Mesenchymal stem cell (in vitro differentiated cells and primary cell): ENCODE measurements around the gene HOXA5.

ENCODE experiments used
- DNase-seq: peaks from one replicate; pipeline ENCODE4 v3.0.0-alpha.2; 2013
- H2AFZ ChIP-seq: one replicate; pipeline ENCODE4 v1.6.1; 2013; ENCODE audit warnings: low read depth, mild to moderate bottlenecking, control low read depth, inconsistent platforms, low read length, moderate library complexity
- H2AK5ac ChIP-seq: 2 replicates; pipeline ENCODE4 v1.6.1; 2013; ENCODE audit warnings: low read length, moderate library complexity, mild to moderate bottlenecking, inconsistent platforms; ENCODE audit not compliant: severe bottlenecking
- H2BK120ac ChIP-seq: one replicate; pipeline ENCODE4 v1.6.1; 2013; ENCODE audit warnings: low read depth, mild to moderate bottlenecking, inconsistent platforms, low read length, moderate library complexity
- H2BK12ac ChIP-seq, 2 experiments: one replicate each; pipeline ENCODE4 v1.6.1; 2013; ENCODE audit warnings: inconsistent platforms in 2 of 2, low read length in 2 of 2, mild to moderate bottlenecking in 2 of 2, moderate library complexity in 2 of 2, control low read depth in 1 of 2
- H2BK15ac ChIP-seq: one replicate; pipeline ENCODE4 v1.6.1; 2013; ENCODE audit warnings: mild to moderate bottlenecking, low read depth, inconsistent platforms; ENCODE audit not compliant: poor library complexity, severe bottlenecking
- H2BK5ac ChIP-seq: 2 replicates; pipeline ENCODE4 v1.6.1; 2013; ENCODE audit warnings: low read depth, mild to moderate bottlenecking, low read length, control low read depth, inconsistent platforms; ENCODE audit not compliant: poor library complexity, severe bottlenecking
- H3K14ac ChIP-seq, 2 experiments: one replicate each; pipeline ENCODE4 v1.6.1; 2013; ENCODE audit warnings: inconsistent platforms in 2 of 2, low read length in 2 of 2, control low read depth in 1 of 2, mild to moderate bottlenecking in 1 of 2, moderate library complexity in 1 of 2
- H3K18ac ChIP-seq, 2 experiments: one replicate each; pipeline ENCODE4 v1.6.1; 2013; ENCODE audit warnings: inconsistent platforms in 2 of 2, low read length in 2 of 2, control low read depth in 1 of 2, low read depth in 1 of 2, mild to moderate bottlenecking in 1 of 2
- H3K23ac ChIP-seq, 2 experiments: one replicate each; pipeline ENCODE4 v1.6.1; 2013; ENCODE audit warnings: inconsistent platforms in 2 of 2, low read length in 2 of 2, mild to moderate bottlenecking in 2 of 2, moderate library complexity in 2 of 2, control low read depth in 1 of 2
- H3K27ac ChIP-seq: 2 replicates; pipeline ENCODE4 v1.5.1; 2013; ENCODE audit warnings: mild to moderate bottlenecking, moderate library complexity, low read length, control low read depth, inconsistent platforms; ENCODE audit not compliant: poor library complexity, severe bottlenecking
- H3K27me3 ChIP-seq, 2 experiments: 2 replicates each; pipeline versions ENCODE4 v1.6.1 to v1.7.0; 2013; ENCODE audit warnings: low read length in 2 of 2, mild to moderate bottlenecking in 2 of 2, moderate library complexity in 2 of 2, control low read depth in 1 of 2, inconsistent platforms in 1 of 2; ENCODE audit not compliant: control insufficient read depth in 1 of 2, insufficient read depth in 1 of 2
- H3K36me3 ChIP-seq, 2 experiments: 2 replicates each; pipeline versions ENCODE4 v1.6.1 to v1.7.0; 2013; ENCODE audit warnings: low read length in 2 of 2, control low read depth in 1 of 2, inconsistent platforms in 1 of 2, low read depth in 1 of 2, mild to moderate bottlenecking in 1 of 2; ENCODE audit not compliant: insufficient read depth in 2 of 2, control insufficient read depth in 1 of 2
- H3K4ac ChIP-seq, 2 experiments: one replicate each; pipeline ENCODE4 v1.6.1; 2013; ENCODE audit warnings: inconsistent platforms in 2 of 2, low read length in 2 of 2, mild to moderate bottlenecking in 2 of 2, moderate library complexity in 2 of 2, control low read depth in 1 of 2, low read depth in 1 of 2
- H3K4me1 ChIP-seq: 2 replicates; pipeline ENCODE4 v1.6.1; 2013; ENCODE audit warnings: low read depth, low read length, control low read depth; ENCODE audit not compliant: control insufficient read depth, insufficient read depth
- H3K4me2 ChIP-seq: 2 replicates; pipeline ENCODE4 v1.6.1; 2013; ENCODE audit warnings: low read length, mild to moderate bottlenecking, inconsistent platforms; ENCODE audit not compliant: poor library complexity, severe bottlenecking
- H3K4me3 ChIP-seq, 2 experiments: 2 replicates each; pipeline versions ENCODE4 v1.5.1 to v1.7.0; 2013; ENCODE audit warnings: low read length in 2 of 2, mild to moderate bottlenecking in 2 of 2, control low read depth in 1 of 2, low read depth in 1 of 2; ENCODE audit not compliant: insufficient read depth in 1 of 2
- H3K79me1 ChIP-seq: replicated peaks from 2 replicates; pipeline ENCODE4 v1.6.1; 2013; ENCODE audit warnings: mild to moderate bottlenecking, control low read depth, low read length, inconsistent platforms; ENCODE audit not compliant: poor library complexity, severe bottlenecking
- H3K9ac ChIP-seq: 2 replicates; pipeline ENCODE4 v1.7.0; 2013; ENCODE audit warnings: mild to moderate bottlenecking, low read length, moderate library complexity
- H3K9me3 ChIP-seq: 2 replicates; pipeline ENCODE4 v1.7.0; 2013; ENCODE audit warnings: mild to moderate bottlenecking, low read length; ENCODE audit not compliant: control insufficient read depth
- H4K8ac ChIP-seq: one replicate; pipeline ENCODE4 v1.6.1; 2013; ENCODE audit warnings: inconsistent platforms, mild to moderate bottlenecking, low read length, moderate library complexity
- H4K91ac ChIP-seq: one replicate; pipeline ENCODE4 v1.6.1; 2013; ENCODE audit warnings: mild to moderate bottlenecking, low read length, inconsistent platforms
- WGBS: methylation state at CpG from one replicate; pipeline ENCODE4 v1.1.7; 2013; ENCODE audit warnings: mixed read lengths; 5-methylcytosine and 5-hydroxymethylcytosine counted together

The HOXA5 gene

GRCh38 chr7:27180431-27181420 is 37.2 kb upstream of the HOXA5 start:
- Histone ChIP-seq H3K4me2 (peak overlapping the region; percentile 24), H2BK5ac (peak overlapping the region; percentile 6), H2BK15ac (no peak overlapping the region), H3K14ac (no peak overlapping the region), H3K79me1 (no peaks in the 10 kb centered on the region), H3K4me1 (peaks cover 18% of the 10 kb centered on the region), H2AK5ac (peak overlapping the region; percentile 74), H3K9me3 (no peaks in the 10 kb centered on the region), H3K27ac (peak overlapping the region; percentile 84), H4K91ac (no peak overlapping the region), H3K18ac (no peak overlapping the region), H3K36me3 (peaks cover 6 to 28% of the 10 kb centered on the region in 2 experiments), H2AFZ (no peak overlapping the region), H3K9ac (peak overlapping the region; percentile 90), H3K4me3 (no peak overlapping the region), H2BK120ac (no peak overlapping the region), H4K8ac (no peak overlapping the region), H3K27me3 (no peaks in the 10 kb centered on the region), H3K4ac (no peak overlapping the region), H3K23ac (no peak overlapping the region), H2BK12ac (no peak overlapping the region)
- no peak for DNase-seq
- WGBS, result 62% methylated on average over 8 of the region's 12 CpGs

GRCh38 chr7:27179503-27180430 is 36.3 kb upstream of the HOXA5 start:
- H3K4me3 ChIP-seq, result peak overlapping the region; percentile 67 to 92
- H3K27me3 ChIP-seq, result no peaks in the 10 kb centered on the region
- peak overlapping the region in 1 of 2 experiments; percentile 24 for H2BK12ac ChIP-seq
- H3K27ac ChIP-seq, result peak overlapping the region; percentile 98
- H2BK120ac ChIP-seq, result no peak overlapping the region
- peaks cover 18% of the 10 kb centered on the region for H3K4me1 ChIP-seq
- H3K36me3 ChIP-seq, result peaks cover 6 to 36% of the 10 kb centered on the region in 2 experiments
- peak overlapping the region; percentile 79 for H2AK5ac ChIP-seq
- H3K9ac ChIP-seq, result peak overlapping the region; percentile 90
- peak overlapping the region; percentile 46 for H3K4me2 ChIP-seq
- no peak overlapping the region for H4K91ac ChIP-seq
- no peak overlapping the region for H3K23ac ChIP-seq
- H3K14ac ChIP-seq, result no peak overlapping the region
- no peak overlapping the region for H3K18ac ChIP-seq
- peak; percentile 57 for DNase-seq
- no peaks in the 10 kb centered on the region for H3K9me3 ChIP-seq
- peak overlapping the region; percentile 87 for H2BK5ac ChIP-seq
- H4K8ac ChIP-seq, result no peak overlapping the region
- no peaks in the 10 kb centered on the region for H3K79me1 ChIP-seq
- H3K4ac ChIP-seq, result no peak overlapping the region
- H2AFZ ChIP-seq, result no peak overlapping the region
- WGBS, result 15% methylated on average over 52 of the region's 56 CpGs
- H2BK15ac ChIP-seq, result no peak overlapping the region

GRCh38 chr7:27179030-27179429 is 35.5 kb upstream of the HOXA5 start:
- Histone ChIP-seq H3K4ac (no peak overlapping the region), H3K4me1 (peaks cover 18% of the 10 kb centered on the region), H3K4me2 (peak overlapping the region; percentile 4), H3K79me1 (no peaks in the 10 kb centered on the region), H2BK15ac (no peak overlapping the region), H3K9me3 (no peaks in the 10 kb centered on the region), H2BK12ac (no peak overlapping the region), H2AK5ac (peak overlapping the region; percentile 79), H3K4me3 (peak overlapping the region; percentile 67 to 92), H2BK5ac (peak overlapping the region; percentile 87), H3K9ac (peak overlapping the region; percentile 90), H3K27me3 (no peaks in the 10 kb centered on the region), H3K36me3 (peaks cover 6 to 41% of the 10 kb centered on the region in 2 experiments), H3K18ac (no peak overlapping the region), H4K8ac (no peak overlapping the region), H2AFZ (no peak overlapping the region), H3K27ac (peak overlapping the region; percentile 98), H4K91ac (no peak overlapping the region), H3K23ac (no peak overlapping the region), H3K14ac (no peak overlapping the region), H2BK120ac (no peak overlapping the region)
- 43% methylated on average over 14 of the region's 14 CpGs for WGBS
- DNase-seq, result no peak
